Colon (tissue), 2 donors: ENCODE measurements around the gene UBAC2.

Source experiments
- FAIRE-seq: peaks from 2 replicates; lab custom pipeline; 2012; peaks lifted over from hg19 to GRCh38; lab: Jason Lieb, UNC
- donor health status: control.
- donor health status: control.

The UBAC2 gene

GRCh38 chr13:99200432-99201167 is at the start of gene UBAC2:
Gene UBAC2, plus strand, starts transcription at chr13:99200854. Its CDS starts 55 bp downstream, at chr13:99200909.
- FAIRE-seq = no peak

DNA sequence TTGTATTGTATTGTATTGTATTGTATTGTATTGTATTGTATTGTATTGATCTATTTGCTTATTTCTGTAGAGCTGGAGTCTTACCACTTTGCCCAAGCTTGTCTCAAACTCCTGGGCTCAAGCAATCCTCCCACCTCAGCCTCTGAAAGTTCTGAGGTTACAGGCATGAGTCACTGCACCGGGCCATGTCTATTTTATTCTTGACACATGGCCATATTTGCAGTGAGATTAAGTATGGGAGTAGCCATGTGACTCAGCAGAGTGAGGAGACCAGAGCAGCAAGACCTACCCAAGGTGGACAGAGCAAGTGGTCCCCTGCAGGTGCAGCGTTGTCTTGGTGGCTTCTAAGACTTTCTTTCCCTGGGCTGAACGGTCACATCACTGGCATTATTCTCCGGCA is 49.1 kb upstream of the UBAC2 start:
- no peak for FAIRE-seq

DNA sequence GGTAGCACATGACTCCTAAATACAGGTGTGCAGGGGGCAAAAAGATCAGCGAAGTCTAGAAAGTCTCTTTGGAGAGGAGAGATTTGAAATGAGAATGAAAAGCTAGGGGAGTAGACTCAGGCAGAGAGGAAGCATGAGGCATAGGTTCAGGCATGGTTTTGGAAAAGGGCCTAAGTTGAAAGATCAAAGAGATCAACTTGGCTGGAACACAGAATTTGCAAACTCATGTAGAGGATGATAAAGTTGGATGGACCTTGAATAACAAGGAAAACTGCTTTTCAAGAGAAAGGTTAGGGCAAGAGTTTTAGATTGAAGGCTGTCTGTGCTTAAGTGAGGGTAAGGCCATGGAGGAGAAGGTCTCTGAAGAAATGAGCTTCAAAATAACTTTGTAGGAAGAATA is 47.4 kb upstream of the UBAC2 start:
- no peak for FAIRE-seq

GRCh38 chr13:99154064-99154463 is 46.6 kb upstream of the UBAC2 start:
- FAIRE-seq = no peak

DNA sequence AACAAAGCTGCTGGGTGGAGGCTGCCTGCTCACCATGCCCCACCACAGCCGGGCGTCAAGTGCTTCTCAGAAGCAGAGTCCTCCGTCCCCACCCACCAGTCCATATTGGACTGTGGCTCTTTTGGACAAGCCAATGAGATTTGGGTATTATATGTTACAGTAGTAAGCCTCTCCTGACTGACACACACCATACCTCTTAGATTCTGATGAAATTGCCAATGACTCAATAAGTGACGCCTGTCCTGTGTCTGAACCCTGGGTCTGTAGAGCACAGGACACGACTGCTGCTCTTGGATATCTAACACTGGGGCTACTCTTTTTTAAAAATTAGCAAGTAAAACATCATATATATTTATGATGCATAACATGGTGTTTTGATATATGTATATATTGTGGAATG is 44.8 kb upstream of the UBAC2 start:
- FAIRE-seq = no peak

DNA sequence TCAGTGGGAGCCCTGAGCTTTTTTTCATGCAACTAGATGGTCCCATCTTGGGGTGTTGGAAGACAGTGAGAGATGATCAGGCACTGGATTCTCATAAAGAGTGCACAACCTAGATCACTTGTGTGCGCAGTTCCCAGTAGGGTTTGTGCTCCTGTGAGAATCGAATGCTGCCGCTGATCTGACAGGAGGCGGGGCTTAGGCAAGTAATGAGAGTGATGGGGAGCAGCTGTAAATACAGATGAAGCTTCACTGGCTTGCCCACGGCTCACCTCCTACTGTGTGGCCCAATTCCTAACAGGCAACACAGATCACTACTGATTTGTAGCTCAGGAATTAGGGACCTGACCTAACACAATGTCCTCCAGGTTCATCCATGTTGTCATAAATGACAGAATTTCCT is 43.6 kb upstream of the UBAC2 start:
- FAIRE-seq = no peak

GRCh38 chr13:99158846-99159245 is 41.8 kb upstream of the UBAC2 start:
- FAIRE-seq = no peak

DNA sequence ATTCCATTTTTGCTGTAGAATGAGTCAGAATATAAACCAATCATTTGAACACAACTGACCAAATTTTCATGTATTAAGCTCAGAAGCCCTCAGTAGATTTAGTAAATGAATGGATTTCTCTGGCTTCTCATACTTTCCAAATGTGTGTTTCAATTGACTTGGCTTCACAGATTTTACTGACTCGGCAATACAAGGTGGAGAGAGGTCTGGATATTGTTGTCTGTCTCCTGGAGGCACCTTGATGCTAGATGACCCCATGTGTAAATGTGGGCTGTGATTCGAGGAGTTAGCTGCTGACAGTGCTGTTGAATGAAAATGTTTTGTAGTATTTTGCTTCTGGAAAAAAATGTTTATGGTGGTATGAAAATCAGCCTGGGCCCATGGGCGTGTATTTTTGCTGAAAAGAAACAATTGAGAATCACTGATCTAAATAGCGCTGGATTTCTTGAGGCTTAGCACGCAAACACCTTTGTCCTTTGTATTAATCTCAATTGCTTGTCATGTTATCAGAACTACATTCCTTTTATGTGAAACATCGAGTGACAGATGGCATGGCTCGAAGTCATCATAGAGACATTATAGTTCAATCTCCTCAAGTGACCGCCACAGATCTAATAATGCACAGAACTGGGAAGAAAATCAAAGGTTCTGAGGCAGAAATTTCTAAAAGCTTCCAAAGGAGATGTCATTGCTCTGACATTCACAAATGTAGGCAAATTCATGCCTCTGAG is 41.2 kb upstream of the UBAC2 start:
- no peak for FAIRE-seq

- FAIRE-seq = no peak
Observed at GRCh38 chr13:99160415-99160814, 40.2 kb upstream of the UBAC2 start.

- FAIRE-seq = no peak
Observed at GRCh38 chr13:99161512-99161911, 39.1 kb upstream of the UBAC2 start.

- no peak for FAIRE-seq
Observed at GRCh38 chr13:99162567-99163361, 37.9 kb upstream of the UBAC2 start.

GRCh38 chr13:99164226-99164625 is 36.4 kb upstream of the UBAC2 start:
- no peak for FAIRE-seq

GRCh38 chr13:99165753-99166587 is 34.7 kb upstream of the UBAC2 start:
- FAIRE-seq = no peak

DNA sequence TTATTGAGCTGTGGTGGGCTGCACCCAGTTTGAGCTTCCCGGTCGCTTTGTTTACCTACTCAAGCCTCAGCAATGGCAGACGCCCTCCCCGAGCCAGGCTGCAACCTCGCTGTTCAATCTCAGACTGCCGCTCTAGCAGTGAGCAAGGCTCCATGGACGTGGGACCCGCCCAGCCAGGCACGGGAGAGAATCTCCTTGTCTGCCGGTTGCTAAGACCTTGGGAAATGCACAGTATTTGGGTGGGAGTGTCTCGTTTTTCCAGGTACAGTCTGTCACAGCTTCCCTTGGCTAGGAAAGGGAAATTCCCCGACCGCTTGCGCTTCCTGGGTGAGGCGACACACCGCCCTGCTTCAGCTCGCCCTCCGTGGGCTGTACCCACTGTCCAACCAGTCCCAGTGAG is 27.7 kb upstream of the UBAC2 start:
- no peak for FAIRE-seq

DNA sequence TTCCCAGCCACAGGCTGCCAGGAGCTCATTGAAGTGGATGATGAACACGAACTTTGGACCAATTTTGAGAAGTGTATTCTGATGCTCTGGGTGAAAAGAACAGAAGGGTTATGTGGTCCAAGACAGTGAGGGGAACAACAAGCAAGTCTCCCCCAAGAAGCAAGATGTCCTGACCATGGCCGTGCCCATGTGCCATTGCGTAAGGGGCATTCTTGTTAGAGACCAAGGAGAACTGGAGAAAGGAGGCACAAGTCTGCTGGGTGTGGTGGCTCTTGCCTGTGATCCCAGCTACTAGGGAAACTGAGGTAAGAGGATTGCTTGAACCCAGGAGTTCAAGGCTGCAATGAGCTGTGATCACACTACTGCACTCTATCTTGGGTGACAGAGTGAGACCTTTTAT is 27.0 kb upstream of the UBAC2 start:
- no peak for FAIRE-seq

DNA sequence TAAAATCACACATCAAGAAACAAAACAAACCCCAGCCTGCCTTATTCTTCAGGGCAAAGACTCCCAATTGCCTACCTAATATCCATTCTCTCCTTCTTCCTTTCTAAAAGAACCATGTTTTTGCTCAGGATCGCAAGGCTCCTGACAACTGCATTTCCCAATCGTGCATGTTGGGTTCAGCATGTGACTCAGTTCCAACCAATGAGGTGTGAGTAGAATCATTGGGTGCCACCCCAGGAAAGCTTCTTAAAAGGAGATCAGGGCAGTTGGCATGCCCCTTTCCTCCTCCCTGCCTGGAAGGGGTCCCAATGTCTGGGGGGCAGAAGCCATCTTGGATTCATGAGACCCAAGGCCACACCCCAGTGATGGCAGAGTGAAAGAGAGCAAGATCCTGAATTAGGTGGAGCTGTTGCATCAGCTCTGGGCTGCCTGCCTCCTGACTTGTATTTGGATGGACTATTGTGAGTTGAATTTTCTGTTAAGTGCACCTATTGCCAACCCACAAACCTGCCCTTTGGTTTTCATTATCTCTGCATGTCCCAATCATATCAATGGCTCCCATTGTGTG is 26.0 kb upstream of the UBAC2 start:
- no peak for FAIRE-seq

GRCh38 chr13:99176309-99177276 is 24.1 kb upstream of the UBAC2 start:
- no peak for FAIRE-seq

- FAIRE-seq = no peak
Observed at GRCh38 chr13:99178636-99179035, 22.0 kb upstream of the UBAC2 start.

- no peak for FAIRE-seq
Observed at GRCh38 chr13:99179460-99179859, 21.2 kb upstream of the UBAC2 start.

DNA sequence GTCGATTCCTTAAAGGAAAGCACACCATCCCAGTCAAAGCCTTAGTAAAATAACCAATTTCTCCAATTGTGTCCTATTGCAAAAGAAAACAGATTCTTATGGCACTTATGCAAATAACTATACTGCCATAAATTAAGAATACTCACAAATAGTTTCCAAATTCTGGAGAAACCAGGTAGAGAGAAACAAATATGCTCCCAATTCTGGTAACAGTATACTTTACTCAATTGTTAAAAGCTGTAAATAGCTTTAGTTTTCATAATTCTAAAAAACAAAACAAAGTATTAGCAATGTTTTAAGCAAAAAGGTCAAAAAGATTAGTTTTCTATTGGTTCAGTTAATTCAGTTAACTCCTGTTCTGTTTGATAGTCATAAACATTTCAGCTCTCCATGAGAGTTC is 18.2 kb upstream of the UBAC2 start:
- FAIRE-seq = no peak

DNA sequence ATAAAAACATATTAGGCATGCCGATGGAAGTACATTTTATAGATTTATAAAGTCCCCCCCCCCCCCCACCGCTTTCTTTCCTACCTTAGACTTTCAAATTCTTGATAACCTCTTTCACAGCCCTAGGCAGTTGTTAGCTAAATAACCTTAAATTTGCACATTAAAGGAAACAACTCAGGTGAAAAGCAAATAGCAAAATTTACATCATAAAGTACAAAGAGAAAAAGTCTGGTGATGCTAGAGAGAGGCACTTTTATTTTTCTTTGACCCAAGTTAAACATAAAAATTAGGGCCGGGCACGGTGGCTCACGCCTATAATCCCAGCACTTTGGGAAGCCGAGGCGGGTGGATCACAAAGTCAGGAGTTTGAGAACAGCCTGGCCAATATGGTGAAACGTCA is 15.0 kb upstream of the UBAC2 start:
- no peak for FAIRE-seq
